Activated CD4-positive, alpha-beta T cell treated with anti-CD3 and anti-CD28 coated beads, Interleukin-2, Interleukin-4, amounts not matched to agents 100 ng/mL and 50 ng/mL, durations not matched to agents 16 hours and 8 hours (primary cell): ENCODE results near the gene NTF3.

Experiments
- DNase-seq: peaks from one replicate; pipeline ENCODE4 v3.0.0-alpha.2; 2020; ENCODE audit warnings: low spot score

The NTF3 gene

DNA sequence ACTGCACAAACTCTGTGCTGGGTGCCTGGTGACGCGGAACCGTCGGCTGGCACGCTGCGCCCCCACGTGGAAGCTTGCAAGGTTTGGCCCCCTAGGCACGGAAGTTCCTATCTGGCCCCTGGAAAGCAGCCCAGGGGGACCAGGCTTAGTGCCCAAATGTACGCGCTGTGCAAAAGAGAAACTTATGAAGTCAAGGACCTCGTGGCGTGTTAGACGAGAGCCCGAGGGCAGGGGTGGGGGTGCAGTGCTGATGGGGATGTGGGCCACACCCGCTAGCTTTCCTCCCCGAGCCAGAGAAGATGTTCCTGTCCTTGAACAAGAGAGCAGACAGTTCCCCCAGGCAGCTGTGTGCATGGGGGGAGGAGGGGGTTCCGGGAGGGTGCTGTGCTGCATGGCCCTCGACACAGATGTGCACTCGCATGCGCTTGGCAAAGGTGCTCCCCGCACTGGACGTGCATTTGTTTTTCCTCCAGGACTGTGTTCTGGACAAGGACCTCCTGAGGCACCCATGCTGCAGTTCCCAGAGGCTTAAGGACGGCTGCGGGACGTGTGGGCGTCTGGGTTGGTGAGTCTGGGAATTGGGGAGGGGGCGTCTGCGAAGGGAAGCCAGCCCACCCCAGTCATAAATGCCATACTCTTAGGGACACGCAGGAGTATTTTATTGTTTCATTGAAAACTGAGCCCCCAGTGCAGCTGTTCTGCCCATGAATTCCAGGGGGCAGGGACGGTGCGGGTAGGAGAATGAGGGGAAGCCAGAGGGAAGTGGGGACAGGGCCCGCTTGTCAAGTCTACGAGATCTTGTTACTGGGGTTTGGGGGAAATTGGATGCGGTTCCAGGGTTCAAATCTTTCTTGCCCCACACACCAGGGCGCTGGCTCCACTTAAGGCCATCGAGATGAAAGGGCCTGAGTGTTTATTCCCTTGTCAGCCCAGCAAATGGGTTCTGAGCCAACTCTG lies 80.0 kb downstream of the NTF3 start:
- DNase-seq = no peak

GRCh38 chr12:5512601-5512970 lies 80.7 kb downstream of the NTF3 start:
- no peak for DNase-seq

GRCh38 chr12:5513406-5513805 lies 81.5 kb downstream of the NTF3 start:
- no peak for DNase-seq

DNA sequence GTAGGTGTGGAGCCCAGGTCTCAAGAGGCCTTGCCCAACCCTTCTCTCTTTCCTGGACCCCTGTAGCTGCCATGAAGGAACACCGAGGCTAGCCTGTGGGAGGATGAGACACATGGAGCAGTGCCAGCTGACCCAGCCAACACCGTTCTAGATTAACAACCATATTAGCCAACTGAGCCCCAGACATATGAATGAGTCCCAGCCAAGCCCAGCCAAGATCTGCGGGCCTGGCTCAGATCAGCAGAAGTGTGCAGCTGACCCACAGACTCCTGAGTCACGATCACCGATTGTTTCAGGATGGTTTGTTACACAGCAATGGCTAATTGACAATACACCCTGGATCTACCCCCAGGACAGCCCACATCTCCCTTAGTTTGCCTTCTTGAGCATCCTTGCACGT lies 82.1 kb downstream of the NTF3 start:
- DNase-seq = no peak

DNA sequence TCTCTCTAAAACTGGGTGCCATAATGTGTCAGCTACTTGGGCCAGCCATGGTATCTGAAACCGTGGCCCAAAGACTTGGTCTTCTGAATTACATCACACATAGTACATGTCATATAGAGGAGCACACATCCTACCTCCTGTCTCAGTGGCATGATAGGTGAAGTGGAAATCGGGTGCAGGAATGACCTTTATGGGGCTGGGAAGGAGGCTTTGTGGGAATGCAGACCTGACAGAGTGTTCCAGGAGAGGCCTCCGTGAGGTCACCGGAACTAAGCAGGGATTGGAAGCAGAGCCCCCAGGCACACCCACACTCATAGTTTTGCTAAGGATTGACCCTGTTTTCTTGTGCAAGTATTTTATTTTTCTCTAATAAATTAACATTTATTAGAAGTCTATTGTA lies 82.6 kb downstream of the NTF3 start:
- DNase-seq = no peak

DNA sequence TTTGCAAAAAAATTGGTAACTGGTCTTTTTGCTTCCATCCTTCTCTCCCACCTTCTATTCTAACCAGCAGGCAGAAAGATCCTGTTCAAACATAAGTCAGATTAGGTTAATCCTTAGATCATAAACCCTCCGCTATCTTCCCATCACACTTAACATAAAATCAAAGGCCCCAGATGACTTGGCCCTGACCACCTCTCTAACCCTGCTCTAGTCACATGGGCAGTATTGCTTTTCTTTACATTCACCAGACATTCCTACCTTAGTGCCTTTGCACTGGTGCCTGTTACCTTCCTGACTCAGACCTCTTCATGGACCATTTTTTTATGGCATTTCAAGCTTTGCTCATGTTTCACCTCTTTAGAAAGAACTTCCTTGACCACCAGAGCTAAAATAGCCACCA lies 83.5 kb downstream of the NTF3 start:
- no peak for DNase-seq

DNA sequence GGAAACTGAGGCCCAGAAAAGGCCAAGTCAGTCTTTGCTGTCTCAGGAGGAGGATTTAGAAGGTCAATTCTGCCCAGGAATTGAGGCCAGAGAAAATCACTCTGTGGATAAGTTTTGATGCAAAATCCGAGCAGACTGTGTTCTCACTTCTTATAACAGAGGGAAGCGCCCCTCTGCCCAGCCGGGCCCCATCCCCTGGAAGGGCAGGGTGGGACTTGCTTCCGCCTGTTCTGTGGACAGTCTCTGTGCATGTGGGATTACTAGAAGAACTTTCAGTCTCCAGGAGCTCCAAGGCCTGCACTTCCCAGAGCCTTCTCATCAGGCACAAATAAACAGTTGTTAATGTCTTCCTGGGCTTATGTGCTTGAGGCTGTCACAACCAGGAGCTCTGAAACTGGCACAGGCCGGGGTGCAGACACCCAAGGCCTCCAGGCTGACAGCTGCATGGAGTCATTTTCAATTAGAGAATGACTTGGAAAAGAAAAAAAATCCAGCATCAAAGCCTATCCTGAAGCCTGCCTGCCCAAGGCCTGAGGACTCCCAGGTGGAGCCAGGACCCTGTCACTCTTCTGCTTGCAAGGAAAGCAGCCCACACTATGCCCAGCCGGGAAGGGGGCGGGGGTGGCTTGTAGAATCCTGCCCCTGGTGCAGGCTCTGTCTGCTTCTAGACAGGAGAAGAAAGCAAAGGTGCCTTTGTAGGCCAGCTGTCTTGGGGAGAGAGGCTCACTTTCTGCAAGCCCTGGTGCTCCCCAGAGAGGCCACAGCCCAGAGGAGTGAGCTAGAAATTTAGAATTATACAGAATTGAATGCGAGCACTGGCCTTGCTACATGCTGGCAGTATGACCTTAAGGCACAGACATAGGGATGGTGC lies 84.7 kb downstream of the NTF3 start:
- DNase-seq = no peak

- DNase-seq = no peak
Measured at GRCh38 chr12:5518584-5519365, 86.9 kb downstream of the NTF3 start.

DNA sequence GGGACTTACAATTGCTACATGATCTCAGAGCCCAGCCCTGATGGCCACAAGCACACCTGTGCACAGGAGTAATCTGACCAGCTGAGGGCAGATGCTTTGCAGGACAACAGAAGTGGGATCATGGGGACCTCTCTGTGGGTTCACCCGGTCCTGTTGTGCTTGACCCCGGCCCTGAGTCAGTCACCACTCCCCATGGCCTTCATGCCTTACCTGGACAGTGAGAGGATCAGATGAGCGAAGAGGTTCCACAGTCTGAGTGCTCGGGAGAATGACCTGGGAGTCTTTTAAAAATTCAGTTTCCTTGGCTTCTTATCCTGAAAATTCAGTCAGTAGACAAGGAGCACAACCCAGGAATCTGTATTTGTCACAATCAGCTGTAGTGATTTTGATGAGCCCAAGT lies 88.1 kb downstream of the NTF3 start:
- no peak for DNase-seq

DNA sequence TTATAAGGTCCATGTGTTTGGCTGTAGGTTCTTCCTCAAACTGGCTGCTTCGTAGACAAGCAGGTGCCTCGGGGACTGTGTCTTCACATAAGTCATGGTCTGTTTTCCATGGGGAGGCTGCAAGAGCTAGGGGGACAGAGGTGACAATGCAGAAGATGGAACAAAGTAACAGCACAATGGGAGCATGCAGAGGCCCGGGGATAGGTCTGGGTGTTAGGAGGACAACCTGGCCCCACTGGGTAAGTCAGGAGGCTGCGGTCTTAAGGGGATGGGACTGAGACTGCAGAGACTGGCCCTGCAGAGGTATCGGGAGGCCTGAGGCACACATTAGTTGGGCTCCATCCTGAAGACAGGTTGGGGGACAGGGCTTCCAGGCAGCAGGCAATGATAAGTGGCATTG lies 88.9 kb downstream of the NTF3 start:
- DNase-seq = no peak

- no peak for DNase-seq
Measured at GRCh38 chr12:5521456-5522325, 89.8 kb downstream of the NTF3 start.

- no peak for DNase-seq
Measured at GRCh38 chr12:5522432-5523335, 90.8 kb downstream of the NTF3 start.

GRCh38 chr12:5523396-5524115 lies 91.6 kb downstream of the NTF3 start:
- no peak for DNase-seq

- DNase-seq = no peak
Measured at GRCh38 chr12:5524116-5524768, 92.3 kb downstream of the NTF3 start.

- DNase-seq = no peak
Measured at GRCh38 chr12:5524769-5525436, 93.0 kb downstream of the NTF3 start.

DNA sequence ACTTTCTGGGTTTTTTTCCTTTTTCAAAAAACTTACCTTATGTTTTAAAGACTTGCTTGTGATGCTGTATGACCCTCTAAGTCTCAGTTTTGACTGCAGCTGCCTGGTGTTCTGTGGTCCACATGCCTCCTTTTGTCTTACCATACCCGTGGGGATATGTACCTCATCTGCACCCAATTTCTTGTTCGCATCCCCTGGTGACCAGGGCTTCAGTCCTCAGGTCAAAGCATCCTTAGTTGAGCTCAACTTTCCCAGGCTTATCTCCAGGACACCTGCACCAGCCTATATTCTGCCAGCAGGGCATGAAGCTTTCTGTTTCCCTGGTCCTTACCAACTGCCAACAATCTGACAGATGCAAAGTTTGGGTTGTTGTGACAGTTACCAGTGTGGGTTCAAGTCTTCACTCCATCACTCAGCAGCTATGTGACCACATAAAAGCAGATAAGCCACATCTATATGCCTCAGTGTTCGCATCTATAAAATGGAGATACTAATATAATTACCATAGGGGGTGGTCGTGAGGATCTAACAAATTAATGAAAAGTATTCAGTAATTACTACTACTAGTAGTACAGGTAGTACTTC lies 94.0 kb downstream of the NTF3 start:
- no peak for DNase-seq

DNA sequence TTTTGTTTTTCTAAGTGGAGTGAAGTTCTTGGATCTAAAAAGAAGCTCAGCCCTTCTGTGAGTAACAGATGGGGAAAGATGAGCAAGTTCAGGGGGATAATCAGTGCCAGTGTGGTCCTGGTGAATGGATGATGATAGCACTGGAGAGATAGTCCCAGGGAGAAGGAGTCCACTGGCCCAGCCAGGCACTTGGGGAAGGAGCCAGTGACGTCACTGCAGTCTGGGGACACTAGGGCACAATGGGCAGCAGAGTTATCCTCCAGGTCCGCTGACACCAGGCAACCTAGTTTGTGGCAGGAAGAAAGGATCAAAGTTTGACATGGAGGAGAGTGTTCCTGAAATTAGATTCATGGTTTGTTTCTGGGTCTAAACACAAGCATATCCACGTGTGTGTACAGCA lies 101.5 kb downstream of the NTF3 start:
- no peak for DNase-seq
